Rectal smooth muscle tissue (tissue), 1 donor: Measurements from ENCODE around the gene FGFRL1.
A peak's percentile ranks its signal among the peaks of the same experiment; 100 is the strongest.

Experiments
- H3K27ac ChIP-seq: one replicate; pipeline ENCODE4 v1.7.0; 2013; ENCODE audit warnings: low read depth, low read length, inconsistent platforms
- H3K27me3 ChIP-seq: one replicate; pipeline ENCODE4 v1.7.0; 2013; ENCODE audit warnings: low read length; ENCODE audit not compliant: control insufficient read depth, insufficient read depth
- H3K36me3 ChIP-seq: one replicate; pipeline ENCODE4 v1.7.0; 2013; ENCODE audit warnings: low read length; ENCODE audit not compliant: control insufficient read depth, insufficient read depth
- H3K4me1 ChIP-seq: one replicate; pipeline ENCODE4 v1.7.0; 2013; ENCODE audit warnings: low read length; ENCODE audit not compliant: control insufficient read depth, insufficient read depth
- H3K4me3 ChIP-seq: one replicate; pipeline ENCODE4 v1.7.0; 2013; ENCODE audit warnings: low read length
- H3K9ac ChIP-seq: one replicate; pipeline ENCODE4 v1.7.0; 2013; ENCODE audit warnings: low read length

FGFRL1 gene

DNA sequence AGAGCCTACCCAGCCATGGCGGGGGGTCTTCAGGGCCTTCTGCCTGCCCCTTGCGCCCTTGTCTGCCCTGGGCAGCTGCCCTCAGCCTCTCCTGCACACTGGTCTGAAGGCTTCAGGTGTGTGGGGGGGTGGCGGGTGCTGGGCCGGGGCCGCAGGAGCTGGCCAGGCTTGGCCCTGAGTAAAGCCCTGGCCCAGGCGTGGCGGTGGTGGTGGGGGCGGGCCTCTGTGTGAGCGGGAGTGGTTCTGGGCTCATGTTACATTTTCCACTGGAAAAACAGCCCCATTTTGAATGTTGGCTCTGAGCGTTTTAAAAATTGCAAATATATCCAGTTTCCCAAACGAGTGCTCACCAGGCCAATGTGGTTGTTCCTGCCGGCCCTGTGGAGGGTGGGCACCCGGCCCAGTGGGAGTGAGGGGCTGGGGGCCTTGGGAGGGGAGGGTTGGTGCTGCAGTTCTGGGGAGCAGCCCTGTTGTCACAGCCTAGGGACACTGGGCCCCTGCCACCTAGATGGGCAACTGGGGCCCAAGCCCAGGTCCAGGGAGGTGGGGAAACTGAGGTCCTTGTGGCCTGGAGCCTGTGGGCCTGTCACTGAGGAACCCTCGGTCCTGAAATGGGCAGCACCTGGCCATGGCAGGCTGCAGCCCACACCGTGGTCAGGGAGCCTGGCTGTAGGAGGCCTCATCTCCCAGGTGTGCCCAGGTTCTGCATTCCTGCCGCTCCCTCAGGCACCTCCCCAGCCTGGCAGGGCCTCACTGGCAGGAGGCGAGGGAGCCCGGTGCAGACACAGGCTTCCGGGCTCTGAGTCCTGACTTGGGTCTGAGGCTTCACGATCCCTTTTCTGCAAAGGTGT is 28.3 kb downstream of the FGFRL1 start:
- Histone ChIP-seq H3K4me1 (peaks cover 12% of the 10 kb centered on the region), H3K4me3 (no peak overlapping the region), H3K27ac (no peak overlapping the region), H3K27me3 (peaks cover 20% of the 10 kb centered on the region), H3K36me3 (no peaks in the 10 kb centered on the region), H3K9ac (no peak overlapping the region)

DNA sequence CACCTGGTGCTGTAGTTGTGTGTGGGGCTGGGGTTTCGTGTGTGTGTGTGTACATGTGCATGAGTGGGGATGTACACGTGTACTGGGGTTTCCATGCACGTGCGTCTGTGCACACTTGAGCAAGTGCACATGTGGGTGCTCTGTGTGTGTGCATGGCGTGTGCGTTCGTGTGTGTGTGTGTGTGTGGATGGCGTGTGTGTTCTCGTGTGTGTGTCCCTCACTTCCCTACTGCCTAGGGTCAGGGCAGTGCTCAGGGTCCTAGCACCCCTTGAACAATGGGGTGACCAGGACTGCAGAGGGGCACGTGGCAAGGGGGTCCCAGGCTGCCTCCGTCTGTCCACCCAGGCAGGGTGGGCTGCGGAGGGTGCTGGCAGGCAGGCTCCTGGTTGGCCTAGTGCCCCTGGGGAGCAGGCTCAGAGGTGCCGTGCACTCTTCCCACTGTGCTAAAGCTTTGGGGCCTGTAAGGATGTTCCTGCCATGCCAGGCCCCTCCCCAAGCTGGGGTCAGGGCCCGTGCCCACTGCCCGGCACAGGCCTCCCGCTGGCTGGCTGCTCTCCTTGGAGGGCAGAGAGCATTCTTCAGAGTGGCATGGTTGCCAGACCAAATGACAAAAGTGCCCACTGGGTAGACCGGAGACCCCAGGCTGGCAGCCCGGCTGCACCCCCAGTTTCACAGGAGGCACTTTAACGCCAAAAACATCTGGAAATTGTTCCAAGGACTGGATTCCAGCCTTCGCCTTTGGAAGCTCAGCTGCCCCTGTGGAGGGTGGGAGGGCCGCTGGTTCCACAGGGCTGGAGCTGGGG is 29.1 kb downstream of the FGFRL1 start:
- Histone ChIP-seq H3K27me3 (peaks cover 27% of the 10 kb centered on the region), H3K4me3 (no peak overlapping the region), H3K36me3 (no peaks in the 10 kb centered on the region), H3K27ac (no peak overlapping the region), H3K9ac (no peak overlapping the region), H3K4me1 (peaks cover 12% of the 10 kb centered on the region)

DNA sequence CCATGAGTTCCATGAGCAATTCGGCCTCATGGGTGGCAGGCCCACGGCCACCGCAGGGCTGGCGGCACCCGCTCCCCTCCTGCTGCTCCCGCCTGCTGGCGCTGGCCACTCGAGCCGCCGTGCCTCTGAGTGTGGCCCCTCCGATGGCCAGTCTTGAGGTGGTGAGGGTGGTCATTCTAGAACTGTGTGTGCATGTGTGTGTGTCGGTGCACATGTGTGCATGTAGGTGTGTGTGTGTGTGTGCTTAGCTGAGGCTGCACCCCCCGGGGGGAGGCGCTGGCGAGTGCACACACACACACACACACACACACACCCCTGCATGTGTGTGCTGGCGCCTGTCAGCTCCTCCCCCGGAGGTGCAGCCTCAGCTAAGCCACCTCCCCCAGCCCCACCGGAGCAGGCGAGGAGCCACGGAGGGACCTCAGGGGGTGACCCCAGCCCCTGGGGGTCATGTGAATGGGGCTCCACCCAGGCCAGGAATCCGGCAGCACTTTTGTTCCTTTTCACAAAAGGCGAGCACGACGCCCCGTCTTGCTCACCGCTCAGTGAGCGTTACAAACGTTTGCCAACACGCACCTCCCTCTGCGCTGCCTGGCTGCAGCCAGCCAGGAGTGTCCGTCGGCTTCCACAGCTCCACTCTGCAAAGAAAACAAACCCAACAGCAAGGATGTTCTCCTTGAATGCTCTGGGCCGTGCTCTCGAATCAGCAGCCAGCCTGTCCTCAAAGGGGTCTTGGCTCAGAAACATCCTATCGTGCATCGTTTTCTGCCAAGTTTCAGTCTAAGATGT is 29.9 kb downstream of the FGFRL1 start:
- H3K4me1 ChIP-seq: peaks cover 12% of the 10 kb centered on the region
- H3K4me3 ChIP-seq: peak overlapping the region; percentile 24
- no peak overlapping the region for H3K9ac ChIP-seq
- H3K27me3 ChIP-seq: peaks cover 27% of the 10 kb centered on the region
- no peaks in the 10 kb centered on the region for H3K36me3 ChIP-seq
- no peak overlapping the region for H3K27ac ChIP-seq

DNA sequence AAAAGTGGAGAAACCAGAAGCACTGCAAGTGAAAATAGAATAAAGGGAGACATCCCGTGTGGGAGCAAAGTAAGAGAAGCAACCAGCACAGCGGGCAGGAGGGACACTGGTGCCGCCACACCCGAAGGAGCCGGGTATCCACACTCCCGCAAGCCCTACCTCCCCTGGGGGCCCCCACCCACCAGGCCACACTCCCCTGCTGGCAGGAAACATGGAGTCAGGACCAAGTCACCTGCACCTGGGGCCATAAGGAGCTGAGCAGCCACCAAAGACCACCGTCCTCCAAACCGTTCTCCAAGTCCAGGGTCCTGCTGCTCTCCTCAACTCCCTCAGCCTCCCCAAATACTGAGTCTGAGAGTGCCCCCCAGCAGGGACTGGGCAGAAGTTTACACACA is 30.5 kb downstream of the FGFRL1 start:
- Histone ChIP-seq H3K27ac (no peak overlapping the region), H3K4me3 (peak overlapping the region; percentile 24), H3K36me3 (no peaks in the 10 kb centered on the region), H3K4me1 (peaks cover 13% of the 10 kb centered on the region), H3K9ac (no peak overlapping the region), H3K27me3 (peaks cover 27% of the 10 kb centered on the region)

DNA sequence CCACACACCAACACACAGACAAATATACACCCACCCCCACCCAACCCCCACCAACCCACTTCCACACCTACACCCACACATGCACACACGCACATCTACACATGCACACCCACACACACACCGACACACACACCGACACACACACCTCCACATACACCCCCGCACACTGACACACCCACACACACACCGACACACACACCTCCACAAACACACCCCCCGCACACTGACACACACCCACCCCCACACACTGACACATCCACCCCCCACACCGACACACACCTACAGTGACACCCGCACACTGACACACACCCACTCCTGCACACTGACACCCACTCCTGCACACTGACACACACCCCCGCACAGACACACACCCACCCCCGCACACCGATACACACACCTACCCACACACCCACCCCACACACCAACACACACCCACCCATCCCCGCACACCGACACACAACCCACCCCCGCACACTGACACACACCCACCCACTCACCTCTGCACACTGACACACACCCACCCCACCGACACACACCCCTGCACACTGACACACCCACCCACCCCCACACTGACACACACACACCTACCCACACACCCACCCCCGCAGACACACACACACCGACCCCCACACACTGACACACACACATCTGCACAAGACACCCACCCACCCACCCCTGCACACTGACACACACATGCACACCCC is 31.1 kb downstream of the FGFRL1 start:
- H3K4me3 ChIP-seq: no peak overlapping the region
- no peaks in the 10 kb centered on the region for H3K36me3 ChIP-seq
- no peak overlapping the region for H3K9ac ChIP-seq
- H3K27me3 ChIP-seq: peaks cover 27% of the 10 kb centered on the region
- peaks cover 15% of the 10 kb centered on the region for H3K4me1 ChIP-seq
- H3K27ac ChIP-seq: no peak overlapping the region

DNA sequence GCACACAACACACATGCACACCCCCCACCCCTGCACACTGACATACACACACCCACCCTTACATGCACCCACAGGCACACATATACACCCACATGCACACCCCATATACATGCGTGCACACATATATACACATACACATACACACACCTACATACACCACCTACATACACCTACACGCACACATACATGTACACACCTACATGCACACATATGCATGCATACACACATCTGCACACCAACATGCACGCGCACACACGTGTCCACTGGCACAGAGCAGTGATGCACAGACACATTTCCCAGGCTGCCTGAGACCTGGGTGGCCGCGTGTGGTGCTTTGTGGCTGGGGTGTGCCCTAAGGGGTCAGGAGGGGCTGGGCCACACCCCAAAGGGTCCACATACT is 31.7 kb downstream of the FGFRL1 start:
- Histone ChIP-seq H3K36me3 (no peaks in the 10 kb centered on the region), H3K27ac (no peak overlapping the region), H3K4me1 (peaks cover 15% of the 10 kb centered on the region), H3K9ac (no peak overlapping the region), H3K4me3 (no peak overlapping the region), H3K27me3 (peaks cover 27% of the 10 kb centered on the region)

DNA sequence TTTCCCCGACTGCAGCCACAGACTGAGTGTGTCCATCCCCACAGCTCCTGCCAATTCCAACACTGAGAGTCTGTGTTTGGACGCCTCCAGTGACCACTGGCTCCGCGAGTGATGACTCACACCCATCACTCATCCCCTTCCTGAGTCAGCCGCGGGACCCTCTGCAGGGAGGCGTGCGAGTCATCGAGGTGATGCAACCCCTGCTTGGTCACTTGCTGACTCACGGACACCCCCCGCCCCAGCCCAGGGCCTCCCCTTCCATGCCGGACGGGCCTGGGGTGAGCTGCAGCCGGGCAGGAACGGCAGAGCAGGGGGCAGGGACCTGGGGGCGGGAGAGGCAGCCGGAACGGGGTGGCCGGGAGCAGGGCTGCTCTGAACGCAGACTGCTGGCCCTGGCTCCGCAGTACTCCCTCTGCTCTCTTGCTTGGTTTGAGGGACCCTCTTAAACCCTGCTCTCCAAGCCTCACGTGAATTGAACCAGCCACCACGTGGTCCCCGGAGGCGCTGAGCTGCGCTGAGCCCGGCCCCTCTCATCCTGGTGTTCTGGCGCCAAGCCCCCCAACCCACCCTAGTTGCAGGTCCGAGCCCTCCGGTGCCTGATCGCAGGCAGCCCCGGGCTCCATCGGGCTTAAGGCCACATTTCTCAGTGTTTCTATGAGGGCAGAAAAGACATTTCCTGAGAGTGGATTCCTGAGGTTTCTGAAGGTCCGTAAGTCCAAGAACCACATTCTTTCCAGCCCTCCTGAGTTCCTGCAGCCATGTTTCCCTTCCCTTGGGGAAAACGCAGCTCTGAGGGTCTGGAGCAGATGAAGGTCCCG is 32.4 kb downstream of the FGFRL1 start:
- H3K4me1 ChIP-seq: peaks cover 15% of the 10 kb centered on the region
- no peaks in the 10 kb centered on the region for H3K36me3 ChIP-seq
- no peak overlapping the region for H3K27ac ChIP-seq
- peaks cover 27% of the 10 kb centered on the region for H3K27me3 ChIP-seq
- H3K4me3 ChIP-seq: no peak overlapping the region
- no peak overlapping the region for H3K9ac ChIP-seq

DNA sequence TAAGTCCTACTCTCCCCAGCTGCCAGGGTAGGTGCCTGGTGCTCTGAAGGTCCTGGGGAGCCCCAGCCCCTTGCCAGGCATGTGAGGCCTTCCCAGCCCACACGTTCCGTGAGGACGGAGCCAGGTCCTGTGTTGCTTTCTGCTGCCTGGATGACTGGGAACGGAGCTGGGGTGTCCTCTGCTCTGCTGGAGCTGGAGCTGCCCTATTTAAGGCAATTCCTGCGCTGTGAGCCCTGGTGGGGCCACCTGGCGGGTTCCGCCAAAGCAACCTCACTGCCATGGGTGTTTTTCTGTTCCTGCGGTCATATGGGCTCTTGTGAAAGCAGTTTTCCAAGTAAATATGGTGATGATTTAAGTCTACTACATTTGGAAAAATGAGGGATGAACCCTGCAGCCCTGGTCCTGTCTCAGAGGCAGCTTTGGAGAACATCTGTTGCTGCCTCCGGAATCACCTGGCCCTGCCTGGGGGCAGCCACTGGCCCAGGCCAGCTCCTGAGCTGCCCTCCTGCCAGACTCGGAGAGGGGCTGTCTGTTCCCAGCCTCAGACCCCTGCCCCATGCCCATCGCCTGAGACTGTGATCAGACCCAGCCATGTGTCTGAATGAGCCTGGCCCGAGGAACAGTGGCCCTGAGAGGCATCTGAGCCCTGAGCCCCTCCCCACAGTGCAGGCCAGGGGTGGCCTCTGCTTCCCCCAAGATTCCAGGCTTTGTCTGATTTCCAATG is 33.2 kb downstream of the FGFRL1 start:
- peaks cover 27% of the 10 kb centered on the region for H3K27me3 ChIP-seq
- no peak overlapping the region for H3K9ac ChIP-seq
- H3K36me3 ChIP-seq: no peaks in the 10 kb centered on the region
- no peak overlapping the region for H3K27ac ChIP-seq
- H3K4me3 ChIP-seq: no peak overlapping the region
- peaks cover 15% of the 10 kb centered on the region for H3K4me1 ChIP-seq

DNA sequence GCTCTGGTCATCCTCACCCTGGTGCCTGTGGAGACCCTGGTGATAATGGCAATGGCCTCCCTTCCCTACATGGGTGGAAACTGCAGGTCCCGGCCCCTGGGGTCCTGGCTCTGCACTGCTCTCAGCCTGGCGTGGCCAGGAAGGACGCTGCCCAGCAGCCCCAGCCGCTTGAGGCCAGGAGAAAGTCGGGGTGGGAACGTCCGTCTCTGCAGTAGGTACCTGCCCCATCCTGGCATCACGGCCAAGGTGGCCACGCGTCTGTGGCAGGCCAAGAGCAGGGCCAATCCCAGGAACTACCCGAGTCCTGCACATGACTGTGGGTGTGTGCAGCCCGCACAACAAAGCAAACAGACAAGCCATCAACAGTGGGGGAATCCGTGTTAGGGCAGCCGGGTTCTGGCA is 33.8 kb downstream of the FGFRL1 start:
- Histone ChIP-seq H3K9ac (no peak overlapping the region), H3K4me1 (peaks cover 15% of the 10 kb centered on the region), H3K27me3 (peaks cover 27% of the 10 kb centered on the region), H3K4me3 (no peak overlapping the region), H3K36me3 (no peaks in the 10 kb centered on the region), H3K27ac (no peak overlapping the region)

DNA sequence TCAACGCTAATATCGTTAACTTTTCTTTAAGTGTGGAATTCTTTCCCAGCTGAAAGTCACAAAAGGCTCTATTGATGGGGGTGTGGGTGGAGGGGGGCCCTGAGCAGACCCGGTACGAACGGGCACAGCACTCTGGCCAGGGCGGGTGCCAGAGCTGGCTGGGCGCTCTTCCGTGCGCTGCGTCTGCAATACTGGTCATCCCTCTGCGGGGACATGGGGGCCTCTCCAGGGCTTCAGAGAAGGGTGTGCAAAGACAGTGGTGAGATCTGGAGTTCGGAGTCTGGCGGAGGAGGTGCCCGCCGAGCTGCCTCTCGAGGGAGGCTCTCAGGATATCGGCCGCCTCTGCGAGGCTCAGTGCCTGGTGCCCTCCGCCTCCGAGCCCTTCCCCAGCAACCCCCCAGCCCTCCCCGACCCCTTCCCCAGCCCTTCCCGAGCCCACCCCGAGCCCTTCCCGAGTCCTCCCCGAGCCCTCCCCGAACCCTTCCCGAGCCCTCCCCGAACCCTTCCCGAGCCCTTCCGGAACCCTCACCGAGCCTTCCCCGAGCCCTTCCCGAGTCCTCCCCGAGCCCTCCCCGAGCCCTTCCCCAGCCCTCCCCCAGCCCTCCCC is 34.3 kb downstream of the FGFRL1 start:
- peaks cover 27% of the 10 kb centered on the region for H3K27me3 ChIP-seq
- H3K9ac ChIP-seq: no peak overlapping the region
- no peak overlapping the region for H3K4me3 ChIP-seq
- peaks cover 15% of the 10 kb centered on the region for H3K4me1 ChIP-seq
- H3K36me3 ChIP-seq: no peaks in the 10 kb centered on the region
- no peak overlapping the region for H3K27ac ChIP-seq
